CD14-positive monocyte (primary cell): ENCODE results near the gene GAK. TPM values are rescaled to one million over a fixed set of nuclear protein-coding genes. Genes with fewer than 3 reads are reported as not detected.

Source experiments
- DNase-seq, 3 donors: peaks; one replicate each; pipeline ENCODE4 v3.0.0-alpha.2; 2011 to 2022
- H2AFZ ChIP-seq: 2 replicates; pipeline ENCODE4 v1.6.0; 2012; ENCODE audit warnings: mild to moderate bottlenecking, low read depth, low read length, inconsistent platforms; ENCODE audit not compliant: insufficient read depth, poor library complexity, severe bottlenecking
- H3K27ac ChIP-seq, 2 donors: 1 replicate in 1 of 2; 2 replicates in 1 of 2; pipeline ENCODE4 v1.5.1; 2012 to 2013; ENCODE audit warnings: low read length in 2 of 2, control low read depth in 1 of 2, inconsistent platforms in 1 of 2, low read depth in 1 of 2, mild to moderate bottlenecking in 1 of 2
- H3K27me3 ChIP-seq, 2 donors: one replicate each; pipeline versions ENCODE4 v1.6.0 to v1.6.1; 2011 to 2013; ENCODE audit warnings: low read length in 2 of 2; ENCODE audit not compliant: control insufficient read depth in 2 of 2, insufficient read depth in 2 of 2
- H3K36me3 ChIP-seq, 2 donors: replicated peaks in 1 of 2; 1 replicate in 1 of 2; 2 replicates in 1 of 2; pipeline versions ENCODE4 v1.5.1 to v1.6.1; 2012 to 2013; ENCODE audit warnings: low read length in 2 of 2, control low read depth in 1 of 2, inconsistent platforms in 1 of 2, mild to moderate bottlenecking in 1 of 2; ENCODE audit not compliant: insufficient read depth in 2 of 2, control insufficient read depth in 1 of 2
- H3K4me1 ChIP-seq, 2 donors: 1 replicate in 1 of 2; 2 replicates in 1 of 2; pipeline versions ENCODE4 v1.5.1 to v1.6.1; 2012 to 2013; ENCODE audit warnings: low read length in 2 of 2, control low read depth in 1 of 2, inconsistent platforms in 1 of 2, mild to moderate bottlenecking in 1 of 2, moderate library complexity in 1 of 2; ENCODE audit not compliant: insufficient read depth in 2 of 2, control insufficient read depth in 1 of 2
- H3K4me2 ChIP-seq: replicated peaks from 2 replicates; pipeline ENCODE3; 2012; ENCODE audit warnings: low read length, moderate library complexity, mild to moderate bottlenecking; ENCODE audit not compliant: poor library complexity, severe bottlenecking; ENCODE audit errors: extremely low read depth
- H3K4me3 ChIP-seq, 3 experiments: fragments of 200-600 bp in 1 of 3; sonication (generic) in 1 of 3; replicated peaks in 1 of 3; 1 replicate in 2 of 3; 2 replicates in 1 of 3; pipeline ENCODE4 v1.5.1; 2011 to 2013; ENCODE audit warnings: low read length in 3 of 3, mild to moderate bottlenecking in 3 of 3, control low read depth in 2 of 3, low read depth in 2 of 3, inconsistent platforms in 1 of 3, moderate library complexity in 1 of 3
- H3K79me2 ChIP-seq: 2 replicates; pipeline ENCODE4 v1.6.0; 2012; ENCODE audit warnings: mild to moderate bottlenecking, control low read depth, inconsistent platforms, low read length, moderate library complexity; ENCODE audit not compliant: insufficient read depth
- H3K9ac ChIP-seq: 2 replicates; pipeline ENCODE4 v1.6.0; 2017; ENCODE audit warnings: low read length, mild to moderate bottlenecking; ENCODE audit not compliant: insufficient read depth, poor library complexity, severe bottlenecking
- H3K9me3 ChIP-seq, 2 donors: replicated peaks in 1 of 2; 1 replicate in 1 of 2; 2 replicates in 1 of 2; pipeline versions ENCODE4 v1.5.1 to v1.6.1; 2012 to 2013; ENCODE audit warnings: low read length in 2 of 2, control low read depth in 1 of 2; ENCODE audit not compliant: control insufficient read depth in 1 of 2, insufficient read depth in 1 of 2
- H4K20me1 ChIP-seq: 2 replicates; pipeline ENCODE4 v1.6.0; 2012; ENCODE audit warnings: mild to moderate bottlenecking, low read length, control low read depth, moderate library complexity; ENCODE audit not compliant: insufficient read depth
- H3K27ac Mint-ChIP-seq, 7 donors: one replicate each; pipeline ENCODE4 v1.8.0; 2020; ENCODE audit warnings: mild to moderate bottlenecking in 7 of 7, mixed read lengths in 7 of 7, moderate library complexity in 6 of 7, inconsistent platforms in 2 of 7
- H3K27me3 Mint-ChIP-seq, 3 donors: one replicate each; pipeline ENCODE4 v1.8.0; 2021 to 2022; ENCODE audit warnings: low read depth in 3 of 3, mild to moderate bottlenecking in 3 of 3, mixed read lengths in 3 of 3, moderate library complexity in 3 of 3, inconsistent platforms in 1 of 3
- H3K36me3 Mint-ChIP-seq, 2 donors: one replicate each; pipeline ENCODE4 v1.8.0; 2020; ENCODE audit warnings: mixed read lengths in 2 of 2, inconsistent platforms in 1 of 2, mild to moderate bottlenecking in 1 of 2
- H3K4me1 Mint-ChIP-seq: one replicate; pipeline ENCODE4 v1.8.0; 2020; ENCODE audit warnings: mild to moderate bottlenecking, mixed read lengths
- H3K4me3 Mint-ChIP-seq, 2 donors: one replicate each; pipeline ENCODE4 v1.8.0; 2020; ENCODE audit warnings: mild to moderate bottlenecking in 2 of 2, mixed read lengths in 2 of 2, moderate library complexity in 1 of 2
- H3K9me3 Mint-ChIP-seq, 7 donors: one replicate each; pipeline ENCODE4 v1.8.0; 2020 to 2022; ENCODE audit warnings: mixed read lengths in 7 of 7, mild to moderate bottlenecking in 6 of 7, moderate library complexity in 6 of 7, inconsistent platforms in 2 of 7
- WGBS: methylation state at CpG from one replicate; pipeline ENCODE4 v1.1.5; 2013; ENCODE audit warnings: missing lambda C conversion rate; ENCODE audit not compliant: insufficient coverage; 5-methylcytosine and 5-hydroxymethylcytosine counted together
- intact Hi-C, 2 donors: fragments of 100-400 bp; cut with micrococcal nuclease; formaldehyde crosslinking; loops; one replicate each; pipeline versions ENCODE4 v1.15.0 to v1.15.1; 2023
- polyA plus RNA-seq, 3 donors: library from polyadenylated mRNA; depleted of rRNA in 1 of 3; unstranded in 2 of 3; stranded (reverse) in 1 of 3; fragments of 300-500 nt in 2 of 3; fragments of >200 nt in 1 of 3; fragmentation: Illumina TruSeq in 2 of 3; gene quantifications; 1 replicate in 2 of 3; 2 replicates in 1 of 3; pipeline ENCODE4 v1.2.3, GENCODE V29; 2012 to 2021
- TF ChIP-seq, protein P1 (sequence below): fragments of 200-600 bp; IDR thresholded peaks from one replicate; pipeline ENCODE4 v1.8.0; 2022; ENCODE audit warnings: antibody characterized with exemption, mild to moderate bottlenecking

GAK gene
- polyA plus RNA-seq, 3 donors, result 40.3 to 88.7 (median 54.9) TPM

DNA sequence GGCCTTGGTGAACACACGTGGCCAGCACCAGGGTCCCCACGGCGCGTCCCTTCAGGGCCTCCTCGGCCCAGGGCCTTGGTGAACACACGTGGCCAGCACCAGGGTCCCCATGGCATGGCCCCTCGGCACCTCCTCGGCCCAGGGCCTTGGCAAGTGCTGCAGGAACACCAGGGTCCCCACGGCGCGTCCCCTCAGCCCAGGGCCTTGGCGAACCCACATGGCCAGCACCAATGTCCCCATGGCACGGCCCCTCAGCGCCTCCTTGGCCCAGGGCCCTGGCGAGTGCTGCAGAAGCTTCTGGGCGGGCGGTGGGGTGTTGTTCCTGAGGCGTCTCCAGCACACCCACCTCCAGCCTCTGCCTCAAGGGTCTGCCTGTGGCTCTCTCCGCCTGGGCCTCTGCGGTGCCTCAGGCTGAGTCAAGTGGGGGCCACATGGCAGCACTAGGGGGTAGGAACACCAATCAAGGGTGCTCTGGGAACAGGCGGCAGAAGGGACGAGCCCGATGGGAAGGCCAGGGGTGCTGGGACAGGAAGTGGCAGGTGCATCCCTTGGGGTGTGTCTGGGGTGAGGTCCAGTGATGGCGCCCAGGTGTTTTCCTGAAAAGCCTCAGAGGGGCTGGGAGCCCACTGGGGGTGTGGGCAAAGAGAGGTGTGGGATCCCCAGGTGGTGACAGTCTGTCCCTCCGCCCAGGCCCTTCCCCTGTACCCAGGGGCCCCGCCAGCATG is 64.4 kb downstream of the GAK start:
- peaks cover 75 to 93% of the 10 kb centered on the region in 2 donors for H3K36me3 Mint-ChIP-seq
- peaks cover 0 to 12% (median 2%) of the 10 kb centered on the region in 7 donors for H3K9me3 Mint-ChIP-seq

DNA sequence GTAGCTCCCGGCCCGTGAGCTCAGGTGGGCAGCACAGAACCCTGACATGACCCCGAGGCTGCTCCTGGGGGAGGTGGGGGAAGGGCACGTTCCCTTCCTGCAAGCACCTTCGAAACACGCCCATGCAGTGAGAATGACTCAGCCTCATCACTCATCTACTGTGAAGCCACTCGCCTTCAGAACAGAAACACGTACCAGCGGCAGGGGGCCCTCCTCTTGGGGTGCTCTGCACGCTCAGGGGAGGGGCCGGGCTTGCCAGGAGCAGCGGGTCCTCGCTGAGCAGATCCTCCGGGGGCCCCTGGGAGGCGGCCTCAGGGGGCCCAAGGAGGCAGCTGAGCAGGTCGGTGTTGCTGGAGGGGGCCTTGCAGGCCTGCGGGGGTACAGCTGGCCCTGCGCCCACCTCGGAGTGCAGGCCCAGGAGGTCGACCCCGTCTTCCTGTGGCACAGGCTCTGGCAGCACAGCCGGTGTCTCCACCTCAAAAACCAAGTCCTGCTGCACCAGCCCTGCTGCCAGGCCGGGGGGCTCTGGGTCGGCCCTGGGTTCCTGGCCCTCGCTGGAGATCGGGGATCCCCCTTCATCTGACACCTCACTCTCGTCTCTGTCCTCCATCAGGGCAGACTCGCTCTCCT is 65.2 kb downstream of the GAK start:
- H2AFZ ChIP-seq, result no peak overlapping the region
- H3K36me3 Mint-ChIP-seq, result peaks cover 78 to 95% of the 10 kb centered on the region in 2 donors
- H3K4me3 ChIP-seq, result no peak overlapping the region
- peaks cover 36% of the 10 kb centered on the region for H4K20me1 ChIP-seq
- intact Hi-C loops, result no loop called here
- no peaks in the 10 kb centered on the region for H3K79me2 ChIP-seq
- TF ChIP-seq, protein P1, sequence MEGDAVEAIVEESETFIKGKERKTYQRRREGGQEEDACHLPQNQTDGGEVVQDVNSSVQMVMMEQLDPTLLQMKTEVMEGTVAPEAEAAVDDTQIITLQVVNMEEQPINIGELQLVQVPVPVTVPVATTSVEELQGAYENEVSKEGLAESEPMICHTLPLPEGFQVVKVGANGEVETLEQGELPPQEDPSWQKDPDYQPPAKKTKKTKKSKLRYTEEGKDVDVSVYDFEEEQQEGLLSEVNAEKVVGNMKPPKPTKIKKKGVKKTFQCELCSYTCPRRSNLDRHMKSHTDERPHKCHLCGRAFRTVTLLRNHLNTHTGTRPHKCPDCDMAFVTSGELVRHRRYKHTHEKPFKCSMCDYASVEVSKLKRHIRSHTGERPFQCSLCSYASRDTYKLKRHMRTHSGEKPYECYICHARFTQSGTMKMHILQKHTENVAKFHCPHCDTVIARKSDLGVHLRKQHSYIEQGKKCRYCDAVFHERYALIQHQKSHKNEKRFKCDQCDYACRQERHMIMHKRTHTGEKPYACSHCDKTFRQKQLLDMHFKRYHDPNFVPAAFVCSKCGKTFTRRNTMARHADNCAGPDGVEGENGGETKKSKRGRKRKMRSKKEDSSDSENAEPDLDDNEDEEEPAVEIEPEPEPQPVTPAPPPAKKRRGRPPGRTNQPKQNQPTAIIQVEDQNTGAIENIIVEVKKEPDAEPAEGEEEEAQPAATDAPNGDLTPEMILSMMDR, result no peak
- no peak overlapping the region for H3K4me3 Mint-ChIP-seq
- peaks cover 0 to 2% (median 0%) of the 10 kb centered on the region in 3 donors for H3K27me3 Mint-ChIP-seq
- WGBS, result 99% methylated on average over 14 of the region's 28 CpGs
- H3K27ac ChIP-seq, result no peak overlapping the region
- peaks cover 90 to 100% of the 10 kb centered on the region in 2 donors for H3K36me3 ChIP-seq
- peaks cover 0 to 4% of the 10 kb centered on the region in 2 donors for H3K9me3 ChIP-seq
- H3K4me1 ChIP-seq, result no peaks in the 10 kb centered on the region
- peak overlapping the region in 1 of 7 donors; percentile 13 for H3K27ac Mint-ChIP-seq
- no peak overlapping the region for H3K9ac ChIP-seq
- DNase-seq, result no peak
- no peak overlapping the region for H3K4me2 ChIP-seq
- peaks cover 0 to 12% (median 2%) of the 10 kb centered on the region in 7 donors for H3K9me3 Mint-ChIP-seq
- H3K4me1 Mint-ChIP-seq, result no peaks in the 10 kb centered on the region
- H3K27me3 ChIP-seq, result no peaks in the 10 kb centered on the region

More for the DNA sequence above, 64.4 kb downstream of the GAK start:
- H3K4me1 ChIP-seq, result no peaks in the 10 kb centered on the region
- no peaks in the 10 kb centered on the region for H3K27me3 ChIP-seq
- H3K27ac ChIP-seq, result no peak overlapping the region
- H3K27me3 Mint-ChIP-seq, result peaks cover 0 to 2% (median 0%) of the 10 kb centered on the region in 3 donors
- TF ChIP-seq, protein P1, result no peak
- no peaks in the 10 kb centered on the region for H3K4me1 Mint-ChIP-seq
- intact Hi-C loops, result no loop called here
- no peak overlapping the region for H3K27ac Mint-ChIP-seq
- no peak overlapping the region for H3K4me3 ChIP-seq
- H4K20me1 ChIP-seq, result peaks cover 38% of the 10 kb centered on the region
- peaks cover 94 to 100% of the 10 kb centered on the region in 2 donors for H3K36me3 ChIP-seq
- H3K9ac ChIP-seq, result no peak overlapping the region
- H3K9me3 ChIP-seq, result peaks cover 0 to 4% of the 10 kb centered on the region in 2 donors
- DNase-seq, result no peak
- 96% methylated on average over 26 of the region's 26 CpGs for WGBS
- H3K4me2 ChIP-seq, result no peak overlapping the region
- no peaks in the 10 kb centered on the region for H3K79me2 ChIP-seq
- no peak overlapping the region for H3K4me3 Mint-ChIP-seq
- no peak overlapping the region for H2AFZ ChIP-seq
